Uterus (tissue), 2 donors: ENCODE results near the gene PIAS1.

Experiments used
- CTCF ChIP-seq, 4 experiments: fragments of 200-600 bp in 2 of 4; fragments of 450-650 bp in 2 of 4; sonication (generic) in 2 of 4; IDR thresholded peaks; one replicate each; pipeline ENCODE4 v1.5.1; 2016 to 2019; ENCODE audit warnings: antibody characterized with exemption in 4 of 4, mild to moderate bottlenecking in 2 of 4, moderate library complexity in 1 of 4
- POLR2A ChIP-seq, 2 donors: fragments of 450-650 bp; IDR thresholded peaks; one replicate each; pipeline ENCODE4 v1.6.1; 2016; ENCODE audit warnings: antibody characterized with exemption in 2 of 2, mild to moderate bottlenecking in 1 of 2, moderate library complexity in 1 of 2

GRCh38 chr15:68023307-68024101 lies 30.6 kb upstream of the PIAS1 start:
- TF ChIP-seq CTCF (IDR thresholded peaks at IDR 0.05) (no peak), POLR2A (IDR thresholded peaks at IDR 0.05) (no peak)
